ENCODE data around the gene PWWP3B.

- TF ChIP-seq CTCF (IDR thresholded peaks at IDR 0.05; ENCODE audit: poor library complexity, severe bottlenecking): no peak
- no peak for TF ChIP-seq RAD21 (conservative IDR thresholded peaks at IDR 0.05)
- TF ChIP-seq POLR2AphosphoS5 (IDR thresholded peaks at IDR 0.05): no peak
- TF ChIP-seq TAF1 (IDR thresholded peaks at IDR 0.05; ENCODE audit: low read depth): no peak
- no peak for TF ChIP-seq EP300 (conservative IDR thresholded peaks at IDR 0.05; ENCODE audit: poor library complexity, severe bottlenecking)
These were observed 3.3 kb downstream of the PWWP3B start for GRCh38 chrX:106171293-106171820.

All from neural cell (in vitro differentiated cells).